HFF-Myc (cell line): Measurements from ENCODE around the gene RAET1E.
"Not testable (repeated sequence)": the region's sequence is repeated elsewhere in the genome, so short reads cannot be mapped to it uniquely, and the experiment has no call there.

Source experiments
- DNase-seq: peaks from one replicate; pipeline ENCODE4 v3.0.0-alpha.2; 2011; ENCODE audit warnings: low read depth; ENCODE audit errors: extremely low read depth
- H3K4me3 ChIP-seq: replicated peaks from 2 replicates; pipeline ENCODE4 v1.5.1; 2011; ENCODE audit warnings: low read depth, mild to moderate bottlenecking, control low read depth, low read length
- TF ChIP-seq, protein P1 (sequence below): IDR thresholded peaks from 2 replicates; pipeline ENCODE4 v1.5.1; 2012; ENCODE audit warnings: mild to moderate bottlenecking, low read depth, low read length, control low read depth; ENCODE audit errors: missing control alignments

RAET1E gene

DNA sequence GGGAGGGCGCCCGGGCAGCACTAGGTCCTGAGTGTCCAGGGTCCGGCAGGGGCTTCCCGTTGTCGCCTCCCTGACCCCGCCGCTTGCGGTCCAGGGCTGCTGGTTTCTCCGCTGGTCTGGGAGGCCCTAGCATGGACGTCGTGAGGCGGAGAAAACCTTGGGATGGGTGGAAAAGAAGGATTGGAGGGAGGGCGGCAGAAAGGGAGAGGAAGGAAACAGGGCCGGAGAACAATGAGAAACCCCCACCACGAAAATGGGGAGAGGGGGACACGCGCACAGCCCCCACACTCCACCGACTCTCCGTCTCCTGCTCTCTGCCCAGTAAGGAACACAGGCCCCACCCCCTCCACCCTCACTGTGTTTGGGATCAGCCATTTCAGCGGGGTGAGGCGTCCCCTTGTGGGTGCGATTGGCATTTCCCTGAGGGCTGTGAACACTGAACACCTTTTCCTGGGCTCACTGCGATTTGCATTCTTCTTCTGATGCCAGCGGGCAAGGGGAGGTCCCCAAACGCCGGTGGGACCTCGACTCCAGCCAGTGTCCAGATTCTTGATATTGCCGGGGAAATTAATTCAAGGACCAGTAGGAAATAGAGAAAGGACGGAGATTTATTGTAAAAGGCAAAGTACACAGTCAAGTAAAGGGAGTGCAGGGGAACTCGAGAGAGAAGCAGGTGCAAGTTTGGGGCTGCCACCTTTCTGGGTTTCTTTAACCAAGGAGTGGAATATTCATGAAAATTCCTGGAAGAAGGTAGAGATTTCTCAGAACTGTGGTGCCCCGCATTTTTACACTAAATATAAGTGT lies 28.3 kb upstream of the RAET1E start:
- peak overlapping the region; percentile 45 for H3K4me3 ChIP-seq
- peak; percentile 54 for DNase-seq
- TF ChIP-seq, protein P1, sequence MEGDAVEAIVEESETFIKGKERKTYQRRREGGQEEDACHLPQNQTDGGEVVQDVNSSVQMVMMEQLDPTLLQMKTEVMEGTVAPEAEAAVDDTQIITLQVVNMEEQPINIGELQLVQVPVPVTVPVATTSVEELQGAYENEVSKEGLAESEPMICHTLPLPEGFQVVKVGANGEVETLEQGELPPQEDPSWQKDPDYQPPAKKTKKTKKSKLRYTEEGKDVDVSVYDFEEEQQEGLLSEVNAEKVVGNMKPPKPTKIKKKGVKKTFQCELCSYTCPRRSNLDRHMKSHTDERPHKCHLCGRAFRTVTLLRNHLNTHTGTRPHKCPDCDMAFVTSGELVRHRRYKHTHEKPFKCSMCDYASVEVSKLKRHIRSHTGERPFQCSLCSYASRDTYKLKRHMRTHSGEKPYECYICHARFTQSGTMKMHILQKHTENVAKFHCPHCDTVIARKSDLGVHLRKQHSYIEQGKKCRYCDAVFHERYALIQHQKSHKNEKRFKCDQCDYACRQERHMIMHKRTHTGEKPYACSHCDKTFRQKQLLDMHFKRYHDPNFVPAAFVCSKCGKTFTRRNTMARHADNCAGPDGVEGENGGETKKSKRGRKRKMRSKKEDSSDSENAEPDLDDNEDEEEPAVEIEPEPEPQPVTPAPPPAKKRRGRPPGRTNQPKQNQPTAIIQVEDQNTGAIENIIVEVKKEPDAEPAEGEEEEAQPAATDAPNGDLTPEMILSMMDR = peak; percentile 89

DNA sequence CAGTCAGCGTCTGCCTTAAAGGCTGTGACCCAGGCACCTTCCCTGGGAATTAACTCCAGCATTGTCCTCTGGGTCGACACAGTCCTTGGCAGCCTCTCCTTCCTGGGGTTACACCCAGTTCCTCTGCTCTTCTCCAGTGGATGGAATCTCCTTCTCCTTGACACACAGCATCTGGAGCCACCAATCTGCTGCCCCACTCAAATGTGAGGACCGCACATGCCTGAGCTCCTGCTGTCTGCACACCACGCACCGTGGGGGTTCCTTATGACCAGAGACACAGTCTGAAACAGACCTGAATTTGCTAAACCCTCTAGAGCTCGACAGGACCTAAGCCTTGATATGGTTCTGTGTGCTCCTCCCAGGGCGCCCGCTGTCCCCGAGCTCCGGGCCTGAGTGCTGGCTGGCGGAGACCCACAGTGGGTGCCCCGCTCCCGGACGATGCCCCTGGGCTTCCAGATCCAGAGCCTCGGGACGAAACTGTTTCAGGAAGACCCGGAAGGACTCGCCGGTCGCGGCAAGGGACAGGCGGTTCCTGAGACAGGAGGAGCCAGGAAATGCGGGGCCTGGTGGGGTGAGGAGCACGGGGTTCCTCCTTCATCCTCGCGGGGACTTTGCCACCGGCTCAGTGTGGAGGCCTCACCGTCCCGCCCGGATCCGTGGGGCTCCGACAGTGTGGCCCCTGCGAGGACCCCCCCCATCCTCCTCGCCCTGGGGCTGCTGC lies 27.5 kb upstream of the RAET1E start:
- H3K4me3 ChIP-seq = peak overlapping the region; percentile 45
- TF ChIP-seq, protein P1 = no peak
- DNase-seq = no peak

- DNase-seq = no peak
- H3K4me3 ChIP-seq = no peak overlapping the region
- TF ChIP-seq, protein P1 = no peak
These were observed 27.0 kb upstream of the RAET1E start for GRCh38 chr6:149924933-149925252.

- TF ChIP-seq, protein P1 = no peak
- H3K4me3 ChIP-seq = no peak overlapping the region
These were observed 26.5 kb upstream of the RAET1E start for GRCh38 chr6:149924206-149924932.

DNA sequence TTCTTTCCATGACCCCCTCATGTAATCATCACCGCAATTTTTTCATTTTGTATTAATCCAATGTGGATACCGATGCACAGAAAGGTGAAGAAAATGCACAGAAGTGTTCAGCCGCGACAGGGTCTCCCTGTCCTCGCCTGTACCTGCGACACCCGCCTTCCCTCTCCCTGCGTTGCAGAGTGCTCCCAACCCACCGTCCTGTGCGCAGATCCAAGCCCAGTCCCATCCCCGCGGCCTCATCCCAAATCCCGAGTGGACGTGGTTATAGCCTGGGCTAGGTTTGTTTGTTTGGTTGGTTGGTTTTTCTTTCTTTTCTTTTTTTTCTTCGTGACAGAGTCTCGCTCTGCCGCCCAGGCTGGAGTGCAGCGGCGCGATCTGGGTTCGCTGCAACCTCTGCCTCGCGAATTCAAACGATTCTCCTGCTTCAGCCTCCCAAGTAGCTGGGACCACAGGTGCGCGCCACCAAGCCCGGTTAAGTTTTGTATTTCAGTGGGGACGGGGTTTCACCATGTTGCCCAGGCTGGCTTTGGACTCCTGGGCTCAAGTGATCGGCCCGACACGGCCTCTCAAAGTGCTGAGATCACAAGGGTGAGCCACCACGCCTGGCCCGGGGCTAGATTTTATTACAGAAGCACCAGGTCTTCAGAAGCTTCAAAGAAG lies 25.5 kb upstream of the RAET1E start:
- TF ChIP-seq, protein P1 = no peak
- DNase-seq = no peak
- H3K4me3 ChIP-seq = peak overlapping the region; percentile 57

More at GRCh38 chr6:149924206-149924932, 26.5 kb upstream of the RAET1E start:
- no peak for DNase-seq

GRCh38 chr6:149922642-149923326 lies 24.9 kb upstream of the RAET1E start, which contains the start of gene RAET1G:
TSS of gene RAET1G (minus strand) at chr6:149923121. CDS start at chr6:149923010, 111 bp downstream.
- DNase-seq = peak; percentile 85

DNA sequence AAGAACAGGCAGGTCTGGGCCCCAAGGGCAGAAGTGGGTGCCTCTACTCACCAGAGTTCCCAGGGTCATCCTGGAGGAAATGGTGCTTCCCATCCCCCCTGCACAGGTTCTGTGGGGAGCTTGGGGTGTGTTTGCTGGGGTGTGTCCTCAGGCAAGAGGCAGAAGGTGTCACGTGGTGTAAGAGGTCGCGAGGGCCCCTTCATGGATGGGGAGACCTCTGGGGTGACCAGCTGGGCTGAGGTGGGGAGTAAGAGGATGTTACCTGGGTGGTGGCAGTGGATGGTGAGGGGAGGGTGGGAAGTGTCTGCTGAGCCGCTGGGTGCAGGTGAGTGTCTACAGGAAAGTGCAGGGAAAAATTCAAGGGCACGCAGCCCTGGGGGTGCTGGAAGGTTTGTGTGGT lies 24.2 kb upstream of the RAET1E start:
- DNase-seq = not testable (repeated sequence)
- H3K4me3 ChIP-seq = peak overlapping the region; percentile 57; the same call in 1 of the 2 replicates

More at GRCh38 chr6:149922642-149923326, 24.9 kb upstream of the RAET1E start, which contains the start of gene RAET1G:
- H3K4me3 ChIP-seq = peak within 1 kb of the TSS; percentile 57
- TF ChIP-seq, protein P1 = no peak
